Measurements from ENCODE around the gene C6. TPM values are rescaled to one million over a fixed set of nuclear protein-coding genes. Genes with fewer than 3 reads are reported as not detected.

C6 gene
- total RNA-seq, 1 donor: not detected

GRCh38 chr5:41201082-41201772, 12.1 kb downstream of the C6 start:
- TF ChIP-seq CTCF (IDR thresholded peaks at IDR 0.05; ENCODE audit: insufficient read depth, low read depth, low read length): no peak
- no peak for DNase-seq (ENCODE audit: low read depth)
- no peak overlapping the region for H3K4me3 ChIP-seq (ENCODE audit: low read depth, low read length)

- DNase-seq (ENCODE audit: low read depth): no peak
- no peak for TF ChIP-seq CTCF (IDR thresholded peaks at IDR 0.05; ENCODE audit: insufficient read depth, low read depth, low read length)
- no peak overlapping the region for H3K4me3 ChIP-seq (ENCODE audit: low read depth, low read length)
Observed at GRCh38 chr5:41200506-41200905, 12.8 kb downstream of the C6 start.

- DNase-seq (ENCODE audit: low read depth): no peak
- no peak overlapping the region for H3K4me3 ChIP-seq (ENCODE audit: low read depth, low read length)
- no peak for TF ChIP-seq CTCF (IDR thresholded peaks at IDR 0.05; ENCODE audit: insufficient read depth, low read depth, low read length)
Observed at GRCh38 chr5:41199660-41200059, 13.7 kb downstream of the C6 start.

GRCh38 chr5:41196197-41196596, 17.1 kb downstream of the C6 start:
- H3K4me3 ChIP-seq (ENCODE audit: low read depth, low read length): no peak overlapping the region
- no peak for DNase-seq (ENCODE audit: low read depth)
- TF ChIP-seq CTCF (IDR thresholded peaks at IDR 0.05; ENCODE audit: insufficient read depth, low read depth, low read length): no peak

- no peak overlapping the region for H3K4me3 ChIP-seq (ENCODE audit: low read depth, low read length)
- DNase-seq (ENCODE audit: low read depth): no peak
- no peak for TF ChIP-seq CTCF (IDR thresholded peaks at IDR 0.05; ENCODE audit: insufficient read depth, low read depth, low read length)
Observed at GRCh38 chr5:41195228-41195627, 18.1 kb downstream of the C6 start.

GRCh38 chr5:41194339-41194738, 19.0 kb downstream of the C6 start:
- no peak for DNase-seq (ENCODE audit: low read depth)
- H3K4me3 ChIP-seq (ENCODE audit: low read depth, low read length): no peak overlapping the region
- TF ChIP-seq CTCF (IDR thresholded peaks at IDR 0.05; ENCODE audit: insufficient read depth, low read depth, low read length): no peak

Data from fibroblast of villous mesenchyme (primary cell).